HepG2 (cell line): ENCODE results near the gene MCF2L. TPM values are rescaled to one million over a fixed set of nuclear protein-coding genes. Genes with fewer than 3 reads are reported as not detected.

Source experiments
- ATF7-NPFF ChIP-seq: sonication (generic); formaldehyde crosslinking; IDR thresholded peaks from 2 replicates; pipeline ENCODE4 v1.8.1; 2023; ENCODE audit warnings: mild to moderate bottlenecking, low read depth, missing genetic modification reagents, moderate library complexity
- EP300 ChIP-seq, 3 experiments: sonication (generic) in 1 of 3; formaldehyde crosslinking in 1 of 3; IDR thresholded peaks; 2 replicates each; pipeline versions ENCODE4 v1.5.1 to v1.6.1; 2011 to 2020; ENCODE audit warnings: low read depth in 2 of 3, low read length in 2 of 3, borderline replicate concordance in 1 of 3, improper control_type of control experiment in 1 of 3, mild to moderate bottlenecking in 1 of 3, missing genetic modification reagents in 1 of 3, moderate library complexity in 1 of 3
- FOXA3 ChIP-seq: IDR thresholded peaks from 2 replicates; pipeline ENCODE4 v1.6.1; 2016; ENCODE audit warnings: missing genetic modification reagents, missing compliant biosample characterization
- HNF1B ChIP-seq: sonication (generic); formaldehyde crosslinking; IDR thresholded peaks from 2 replicates; pipeline ENCODE4 v1.5.1; 2020; ENCODE audit warnings: mild to moderate bottlenecking, moderate library complexity, missing genetic modification reagents
- ISL2 ChIP-seq: sonication (generic); formaldehyde crosslinking; IDR thresholded peaks from 2 replicates; pipeline ENCODE4 v1.5.0; 2020; ENCODE audit warnings: missing genetic modification reagents
- MAX ChIP-seq: IDR thresholded peaks from 2 replicates; pipeline ENCODE4 v1.6.1; 2012; ENCODE audit warnings: inconsistent platforms
- NFKB2 ChIP-seq: sonication (generic); formaldehyde crosslinking; IDR thresholded peaks from 2 replicates; pipeline ENCODE4 v1.4.0; 2020; ENCODE audit warnings: missing genetic modification reagents, borderline replicate concordance
- NONO ChIP-seq, 2 experiments: fragments of 450-650 bp in 1 of 2; sonication (generic) in 1 of 2; formaldehyde crosslinking in 1 of 2; IDR thresholded peaks in 1 of 2; conservative IDR thresholded peaks in 1 of 2; 2 replicates each; pipeline versions ENCODE4 v1.6.1 to v1.8.0; 2017 to 2022; ENCODE audit warnings: mild to moderate bottlenecking in 1 of 2, missing genetic modification reagents in 1 of 2, moderate library complexity in 1 of 2
- SP5 ChIP-seq: IDR thresholded peaks from 2 replicates; pipeline ENCODE4 v1.6.1; 2016; ENCODE audit warnings: low read depth, borderline replicate concordance
- TBX2 ChIP-seq: sonication (generic); formaldehyde crosslinking; IDR thresholded peaks from 2 replicates; pipeline ENCODE4 v1.5.0; 2020; ENCODE audit warnings: missing genetic modification reagents, mild to moderate bottlenecking, borderline replicate concordance
- ZNF234 ChIP-seq: sonication (generic); formaldehyde crosslinking; conservative IDR thresholded peaks from 2 replicates; pipeline ENCODE4 v1.5.1; 2020; ENCODE audit warnings: mild to moderate bottlenecking, missing genetic modification reagents
- ZNF569 ChIP-seq: sonication (generic); formaldehyde crosslinking; IDR thresholded peaks from 2 replicates; pipeline ENCODE4 v1.5.0; 2020; ENCODE audit warnings: mild to moderate bottlenecking, missing genetic modification reagents, moderate library complexity, borderline replicate concordance
- ZNF570 ChIP-seq: sonication (generic); formaldehyde crosslinking; IDR thresholded peaks from 2 replicates; pipeline ENCODE4 v1.4.0; 2020; ENCODE audit warnings: mild to moderate bottlenecking, missing genetic modification reagents, borderline replicate concordance
- ZNF674 ChIP-seq: sonication (generic); formaldehyde crosslinking; IDR thresholded peaks from 2 replicates; pipeline ENCODE4 v1.5.0; 2020; ENCODE audit warnings: low read depth, mild to moderate bottlenecking, missing genetic modification reagents
- ZNF678 ChIP-seq: sonication (generic); formaldehyde crosslinking; IDR thresholded peaks from 2 replicates; pipeline ENCODE4 v1.4.0; 2020; ENCODE audit warnings: mild to moderate bottlenecking, missing genetic modification reagents
- polyA plus RNA-seq, 8 experiments: library from polyadenylated mRNA; depleted of rRNA in 3 of 8; stranded (reverse) in 7 of 8; unstranded in 1 of 8; fragments of >200 nt; fragmentation: Illumina TruSeq in 4 of 8; extraction: Trizol in 4 of 8; gene quantifications; 2 replicates each; pipeline versions ENCODE4 v1.2.1 to v1.2.3, GENCODE V29; 2011 to 2016; ENCODE audit warnings: low read depth in 4 of 8, missing spikeins in 1 of 8, mixed read lengths in 1 of 8; ENCODE audit not compliant: insufficient read depth in 1 of 8
- total RNA-seq, 5 experiments: library from RNA; depleted of rRNA; stranded (reverse); fragments of >200 nt; fragmentation: Illumina TruSeq; extraction: Trizol; gene quantifications; 2 replicates each; pipeline ENCODE4 v1.2.3, GENCODE V29; 2016; ENCODE audit warnings: low read depth in 1 of 5
- TF ChIP-seq, protein P1 (sequence below): sonication (generic); formaldehyde crosslinking; IDR thresholded peaks from 2 replicates; pipeline ENCODE4 v1.4.0; 2020; ENCODE audit warnings: missing genetic modification reagents, borderline replicate concordance
- TF ChIP-seq, protein P2 (sequence below): sonication (generic); formaldehyde crosslinking; IDR thresholded peaks from 2 replicates; pipeline ENCODE4 v1.5.1; 2020; ENCODE audit warnings: missing genetic modification reagents, mild to moderate bottlenecking, borderline replicate concordance

Gene MCF2L
- total and polyA plus RNA-seq, 2 of the 13 experiments (the other 11 are each of a cell fraction or from before 2014, with no cell fraction given): 19.4 to 28.4 TPM

DNA sequence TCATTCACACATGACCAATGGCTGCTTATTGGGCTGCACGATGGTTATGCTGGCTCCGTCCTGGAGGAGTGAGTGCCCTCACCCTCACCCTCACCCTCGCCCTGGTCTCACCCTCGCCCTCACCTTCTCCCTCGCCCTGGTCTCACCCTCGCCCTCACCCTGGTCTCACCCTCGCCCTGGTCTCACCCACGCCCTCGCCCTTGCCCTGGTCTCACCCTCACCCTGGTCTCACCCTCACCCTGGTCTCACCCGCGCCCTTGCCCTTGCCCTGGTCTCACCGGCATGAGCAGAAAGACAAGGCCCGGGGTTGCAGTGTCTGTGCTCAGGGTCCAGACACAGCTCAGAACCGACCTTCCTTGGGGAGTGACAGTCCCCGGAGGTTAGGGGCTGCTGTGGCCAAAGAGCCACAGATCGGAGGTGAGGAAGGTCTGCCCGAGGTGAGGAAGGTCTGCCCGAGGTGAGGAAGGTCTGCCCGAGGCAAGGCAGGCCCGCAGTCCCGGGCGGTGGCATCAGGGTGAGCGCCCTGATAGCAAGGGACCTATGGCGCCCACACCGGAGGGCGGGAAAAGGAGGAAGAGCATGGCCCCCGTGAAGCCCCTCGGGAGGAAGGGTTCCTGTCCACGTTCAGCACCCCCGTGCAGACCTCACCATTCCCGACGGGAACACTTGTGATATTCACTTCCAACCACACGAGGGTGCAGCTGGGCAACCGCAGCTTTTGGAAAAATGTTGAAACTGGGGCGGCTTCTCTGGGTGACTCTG lies 65.6 kb downstream of the MCF2L start (continued):
- 0 out of 4 replicates have a peak, but pooled peaks of 1 of the 2 experiments have one; percentile 8 for TF ChIP-seq EP300 (IDR thresholded peaks at IDR 0.05; ENCODE audit: low read depth in 2 of 2, low read length in 2 of 2)
- no peak for TF ChIP-seq EP300 (CRISPR knock-in tag; IDR thresholded peaks at IDR 0.05; ENCODE audit: borderline replicate concordance)
- 0 out of 2 replicates have a peak, but pooled peaks have one; percentile 15 for TF ChIP-seq ATF7-NPFF (CRISPR knock-in tag)
- no peak for TF ChIP-seq ZNF570 (CRISPR knock-in tag)
- TF ChIP-seq ZNF678 (CRISPR knock-in tag): no peak
- TF ChIP-seq HNF1B (CRISPR knock-in tag): peak; percentile 38; the same call in 1 of the 2 replicates
- TF ChIP-seq FOXA3 (CRISPR knock-in tag): no peak
- TF ChIP-seq ZNF234 (CRISPR knock-in tag): no peak
- TF ChIP-seq SP5 (CRISPR knock-in tag): 0 out of 2 replicates have a peak, but pooled peaks have one; percentile 9
- TF ChIP-seq ZNF674: no peak
- TF ChIP-seq ISL2 (CRISPR knock-in tag): 0 out of 2 replicates have a peak, but pooled peaks have one; percentile 28
- TF ChIP-seq NONO (IDR thresholded peaks at IDR 0.05): no peak
- peak; percentile 36; the same call in 1 of the 2 replicates for TF ChIP-seq NONO (CRISPR knock-in tag; conservative IDR thresholded peaks at IDR 0.05)
- TF ChIP-seq NFKB2 (CRISPR knock-in tag): 0 out of 2 replicates have a peak, but pooled peaks have one; percentile 19
- TF ChIP-seq, protein P1, sequence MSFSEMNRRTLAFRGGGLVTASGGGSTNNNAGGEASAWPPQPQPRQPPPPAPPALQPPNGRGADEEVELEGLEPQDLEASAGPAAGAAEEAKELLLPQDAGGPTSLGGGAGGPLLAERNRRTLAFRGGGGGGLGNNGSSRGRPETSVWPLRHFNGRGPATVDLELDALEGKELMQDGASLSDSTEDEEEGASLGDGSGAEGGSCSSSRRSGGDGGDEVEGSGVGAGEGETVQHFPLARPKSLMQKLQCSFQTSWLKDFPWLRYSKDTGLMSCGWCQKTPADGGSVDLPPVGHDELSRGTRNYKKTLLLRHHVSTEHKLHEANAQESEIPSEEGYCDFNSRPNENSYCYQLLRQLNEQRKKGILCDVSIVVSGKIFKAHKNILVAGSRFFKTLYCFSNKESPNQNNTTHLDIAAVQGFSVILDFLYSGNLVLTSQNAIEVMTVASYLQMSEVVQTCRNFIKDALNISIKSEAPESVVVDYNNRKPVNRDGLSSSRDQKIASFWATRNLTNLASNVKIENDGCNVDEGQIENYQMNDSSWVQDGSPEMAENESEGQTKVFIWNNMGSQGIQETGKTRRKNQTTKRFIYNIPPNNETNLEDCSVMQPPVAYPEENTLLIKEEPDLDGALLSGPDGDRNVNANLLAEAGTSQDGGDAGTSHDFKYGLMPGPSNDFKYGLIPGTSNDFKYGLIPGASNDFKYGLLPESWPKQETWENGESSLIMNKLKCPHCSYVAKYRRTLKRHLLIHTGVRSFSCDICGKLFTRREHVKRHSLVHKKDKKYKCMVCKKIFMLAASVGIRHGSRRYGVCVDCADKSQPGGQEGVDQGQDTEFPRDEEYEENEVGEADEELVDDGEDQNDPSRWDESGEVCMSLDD (CRISPR knock-in tag): no peak
- TF ChIP-seq TBX2 (CRISPR knock-in tag): 0 out of 2 replicates have a peak, but pooled peaks have one; percentile 5
- TF ChIP-seq, protein P2, sequence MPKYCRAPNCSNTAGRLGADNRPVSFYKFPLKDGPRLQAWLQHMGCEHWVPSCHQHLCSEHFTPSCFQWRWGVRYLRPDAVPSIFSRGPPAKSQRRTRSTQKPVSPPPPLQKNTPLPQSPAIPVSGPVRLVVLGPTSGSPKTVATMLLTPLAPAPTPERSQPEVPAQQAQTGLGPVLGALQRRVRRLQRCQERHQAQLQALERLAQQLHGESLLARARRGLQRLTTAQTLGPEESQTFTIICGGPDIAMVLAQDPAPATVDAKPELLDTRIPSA (CRISPR knock-in tag): no peak
- TF ChIP-seq MAX: peak; percentile 14; the same call in 1 of the 2 replicates
- TF ChIP-seq ZNF569 (CRISPR knock-in tag): no peak
